Muscle layer of colon (tissue), 2 donors: ENCODE data around the gene FMN1.

Experiments
- H3K27ac ChIP-seq: one replicate; pipeline ENCODE4 v1.7.0; 2013; ENCODE audit warnings: low read depth, mild to moderate bottlenecking, low read length, moderate library complexity
- H3K27me3 ChIP-seq, 2 donors: one replicate each; pipeline ENCODE4 v1.7.0; 2013; ENCODE audit warnings: low read length in 2 of 2, mild to moderate bottlenecking in 2 of 2; ENCODE audit not compliant: insufficient read depth in 2 of 2, control insufficient read depth in 1 of 2
- H3K36me3 ChIP-seq: one replicate; pipeline ENCODE4 v1.7.0; 2013; ENCODE audit warnings: mild to moderate bottlenecking, low read length; ENCODE audit not compliant: insufficient read depth
- H3K4me1 ChIP-seq: one replicate; pipeline ENCODE4 v1.7.0; 2013; ENCODE audit warnings: mild to moderate bottlenecking, low read length; ENCODE audit not compliant: insufficient read depth
- H3K4me3 ChIP-seq, 2 donors: one replicate each; pipeline ENCODE4 v1.7.0; 2013; ENCODE audit warnings: low read length in 2 of 2, low read depth in 1 of 2, mild to moderate bottlenecking in 1 of 2, moderate library complexity in 1 of 2
- H3K9ac ChIP-seq: one replicate; pipeline ENCODE4 v1.7.0; 2013; ENCODE audit warnings: low read length
- H3K9me3 ChIP-seq: one replicate; pipeline ENCODE4 v1.7.0; 2013; ENCODE audit warnings: mild to moderate bottlenecking, low read length
- donor health status: abdominal sarcoma.
- donor health status: Adenocarcinoma of cecum.

The FMN1 gene

DNA sequence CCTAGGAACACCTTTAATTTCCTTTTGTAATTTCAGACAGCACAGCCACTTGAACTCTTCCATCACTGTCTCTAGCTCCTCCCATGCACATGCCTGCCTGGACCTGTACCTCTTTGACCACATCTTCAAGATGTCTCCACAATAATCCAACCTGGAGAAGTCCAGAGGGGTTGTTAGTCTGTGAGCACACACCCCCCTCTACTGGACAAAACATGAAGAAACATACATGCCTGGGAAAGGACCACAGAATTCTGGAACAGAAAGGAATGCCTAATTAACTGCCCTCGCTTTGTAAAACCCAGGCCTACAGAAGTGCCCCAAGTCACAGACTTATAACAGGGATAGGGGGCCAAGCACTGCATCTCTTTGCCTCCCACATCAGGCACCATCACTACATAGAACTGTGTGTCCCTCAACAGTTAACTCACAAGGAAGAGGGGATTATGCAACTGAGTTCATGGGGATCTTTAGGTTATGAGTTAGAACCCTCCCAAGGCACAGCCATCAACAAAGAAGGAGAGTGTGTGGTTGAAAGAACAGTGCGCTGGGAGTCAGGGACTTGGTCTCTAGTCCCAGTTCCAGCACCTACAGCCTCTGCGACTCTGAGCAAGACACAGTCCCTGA is 61.7 kb downstream of the FMN1 start:
- H3K4me1 ChIP-seq: peaks cover 8% of the 10 kb centered on the region
- no peaks in the 10 kb centered on the region for H3K36me3 ChIP-seq
- H3K9me3 ChIP-seq: no peaks in the 10 kb centered on the region
- no peak overlapping the region for H3K9ac ChIP-seq
- no peak overlapping the region for H3K27ac ChIP-seq
- H3K27me3 ChIP-seq: no peaks in the 10 kb centered on the region
- H3K4me3 ChIP-seq: no peak overlapping the region

- no peaks in the 10 kb centered on the region for H3K9me3 ChIP-seq
- no peaks in the 10 kb centered on the region for H3K27me3 ChIP-seq
- peaks cover 8% of the 10 kb centered on the region for H3K4me1 ChIP-seq
- H3K36me3 ChIP-seq: no peaks in the 10 kb centered on the region
- no peak overlapping the region for H3K4me3 ChIP-seq
- no peak overlapping the region for H3K9ac ChIP-seq
- H3K27ac ChIP-seq: no peak overlapping the region
Observed at GRCh38 chr15:33132233-33132580, 62.3 kb downstream of the FMN1 start.

GRCh38 chr15:33131552-33132232 is 62.8 kb downstream of the FMN1 start:
- Histone ChIP-seq H3K4me1 (peaks cover 8% of the 10 kb centered on the region), H3K4me3 (no peak overlapping the region), H3K36me3 (no peaks in the 10 kb centered on the region), H3K27me3 (no peaks in the 10 kb centered on the region), H3K27ac (no peak overlapping the region), H3K9me3 (no peaks in the 10 kb centered on the region), H3K9ac (no peak overlapping the region)

DNA sequence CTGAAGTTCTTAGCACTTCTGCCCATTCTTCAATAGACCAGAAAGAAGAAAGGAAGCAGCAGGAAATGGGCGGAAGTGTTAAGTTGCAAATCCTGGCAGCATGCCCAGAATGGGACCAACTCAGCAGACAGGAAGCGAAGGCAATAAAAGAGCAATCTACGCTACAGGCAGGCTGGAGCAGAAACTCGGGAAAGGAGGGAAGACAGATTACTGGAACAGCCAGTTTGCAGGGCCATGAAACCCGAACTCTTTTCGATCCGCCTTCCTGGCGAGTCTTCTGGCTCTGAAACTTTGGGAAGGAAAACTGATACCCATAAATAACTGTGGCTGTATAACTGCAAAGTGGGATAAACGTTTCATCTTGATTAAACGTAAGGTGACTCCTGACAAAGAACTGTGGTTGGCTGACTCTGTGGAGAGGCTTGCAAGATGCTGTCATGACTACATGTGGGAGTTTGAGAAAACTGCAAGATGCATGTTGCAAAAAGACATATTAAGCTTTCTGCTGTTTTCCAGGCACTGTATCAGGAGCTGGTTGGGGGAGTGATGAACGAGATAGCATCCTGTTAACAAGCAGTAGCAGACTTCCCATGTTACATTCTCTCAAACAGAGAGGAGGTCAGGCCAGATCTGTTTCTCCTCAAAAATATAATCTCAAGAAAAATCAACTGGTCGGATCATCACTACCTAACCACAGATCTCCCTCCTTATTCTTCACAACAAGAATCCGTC is 67.8 kb downstream of the FMN1 start:
- H3K27ac ChIP-seq: no peak overlapping the region
- H3K27me3 ChIP-seq: no peaks in the 10 kb centered on the region
- H3K9ac ChIP-seq: no peak overlapping the region
- no peaks in the 10 kb centered on the region for H3K9me3 ChIP-seq
- H3K4me1 ChIP-seq: no peaks in the 10 kb centered on the region
- peak overlapping the region in 1 of 2 donors; percentile 7 for H3K4me3 ChIP-seq
- H3K36me3 ChIP-seq: no peaks in the 10 kb centered on the region

DNA sequence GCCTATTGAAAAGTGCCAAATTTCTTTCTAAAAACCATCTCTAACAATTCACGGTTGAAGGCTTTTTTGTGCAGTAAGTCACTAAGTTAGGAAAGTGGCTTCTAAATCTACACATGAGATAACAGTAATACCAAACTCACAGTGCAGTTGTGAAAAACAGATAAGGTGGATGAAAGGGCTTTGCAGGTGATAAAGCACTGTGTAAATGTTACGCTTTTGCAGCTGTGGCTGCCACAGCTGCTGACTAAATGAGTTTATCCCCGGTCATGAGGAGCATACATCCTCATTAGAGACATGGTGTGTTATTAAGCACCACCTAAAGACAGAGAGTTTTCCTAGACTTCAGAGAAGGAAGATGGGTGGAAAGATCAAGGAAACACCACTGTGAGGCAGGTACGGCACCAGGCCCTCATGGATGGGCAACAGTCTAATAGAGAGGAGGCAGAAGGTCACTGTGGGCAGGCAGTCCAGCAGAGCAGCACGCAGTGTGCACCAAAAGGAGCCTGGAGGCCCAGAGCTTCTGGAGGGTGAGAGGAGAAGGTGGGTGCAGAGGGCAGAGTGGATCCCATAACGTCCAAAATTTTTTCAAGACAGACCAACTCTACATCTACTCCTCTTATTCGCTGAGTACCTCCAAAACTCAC is 68.5 kb downstream of the FMN1 start:
- H3K27ac ChIP-seq: no peak overlapping the region
- no peaks in the 10 kb centered on the region for H3K36me3 ChIP-seq
- H3K27me3 ChIP-seq: no peaks in the 10 kb centered on the region
- no peaks in the 10 kb centered on the region for H3K9me3 ChIP-seq
- H3K9ac ChIP-seq: no peak overlapping the region
- no peaks in the 10 kb centered on the region for H3K4me1 ChIP-seq
- no peak overlapping the region for H3K4me3 ChIP-seq

- H3K4me3 ChIP-seq: no peak overlapping the region
- no peak overlapping the region for H3K27ac ChIP-seq
- no peaks in the 10 kb centered on the region for H3K4me1 ChIP-seq
- no peaks in the 10 kb centered on the region for H3K36me3 ChIP-seq
- H3K9ac ChIP-seq: no peak overlapping the region
- H3K27me3 ChIP-seq: no peaks in the 10 kb centered on the region
- H3K9me3 ChIP-seq: no peaks in the 10 kb centered on the region
Observed at GRCh38 chr15:33124811-33125210, 69.7 kb downstream of the FMN1 start.

- Histone ChIP-seq H3K27ac (no peak overlapping the region), H3K4me1 (no peaks in the 10 kb centered on the region), H3K9ac (no peak overlapping the region), H3K36me3 (no peaks in the 10 kb centered on the region), H3K27me3 (no peaks in the 10 kb centered on the region), H3K4me3 (no peak overlapping the region), H3K9me3 (no peaks in the 10 kb centered on the region)
Observed at GRCh38 chr15:33124279-33124678, 70.2 kb downstream of the FMN1 start.

- no peaks in the 10 kb centered on the region for H3K36me3 ChIP-seq
- H3K4me3 ChIP-seq: no peak overlapping the region
- no peaks in the 10 kb centered on the region for H3K4me1 ChIP-seq
- no peak overlapping the region for H3K9ac ChIP-seq
- no peaks in the 10 kb centered on the region for H3K27me3 ChIP-seq
- H3K27ac ChIP-seq: no peak overlapping the region
- H3K9me3 ChIP-seq: no peaks in the 10 kb centered on the region
Observed at GRCh38 chr15:33119865-33120264, 74.6 kb downstream of the FMN1 start.

- H3K27ac ChIP-seq: no peak overlapping the region
- no peaks in the 10 kb centered on the region for H3K9me3 ChIP-seq
- no peaks in the 10 kb centered on the region for H3K27me3 ChIP-seq
- H3K4me1 ChIP-seq: no peaks in the 10 kb centered on the region
- no peak overlapping the region for H3K9ac ChIP-seq
- no peaks in the 10 kb centered on the region for H3K36me3 ChIP-seq
- no peak overlapping the region for H3K4me3 ChIP-seq
Observed at GRCh38 chr15:33119273-33119672, 75.2 kb downstream of the FMN1 start.

GRCh38 chr15:33116198-33116597 is 78.3 kb downstream of the FMN1 start:
- Histone ChIP-seq H3K9ac (no peak overlapping the region), H3K36me3 (no peaks in the 10 kb centered on the region), H3K4me3 (no peak overlapping the region), H3K4me1 (no peaks in the 10 kb centered on the region), H3K27ac (no peak overlapping the region), H3K27me3 (no peaks in the 10 kb centered on the region), H3K9me3 (no peaks in the 10 kb centered on the region)

DNA sequence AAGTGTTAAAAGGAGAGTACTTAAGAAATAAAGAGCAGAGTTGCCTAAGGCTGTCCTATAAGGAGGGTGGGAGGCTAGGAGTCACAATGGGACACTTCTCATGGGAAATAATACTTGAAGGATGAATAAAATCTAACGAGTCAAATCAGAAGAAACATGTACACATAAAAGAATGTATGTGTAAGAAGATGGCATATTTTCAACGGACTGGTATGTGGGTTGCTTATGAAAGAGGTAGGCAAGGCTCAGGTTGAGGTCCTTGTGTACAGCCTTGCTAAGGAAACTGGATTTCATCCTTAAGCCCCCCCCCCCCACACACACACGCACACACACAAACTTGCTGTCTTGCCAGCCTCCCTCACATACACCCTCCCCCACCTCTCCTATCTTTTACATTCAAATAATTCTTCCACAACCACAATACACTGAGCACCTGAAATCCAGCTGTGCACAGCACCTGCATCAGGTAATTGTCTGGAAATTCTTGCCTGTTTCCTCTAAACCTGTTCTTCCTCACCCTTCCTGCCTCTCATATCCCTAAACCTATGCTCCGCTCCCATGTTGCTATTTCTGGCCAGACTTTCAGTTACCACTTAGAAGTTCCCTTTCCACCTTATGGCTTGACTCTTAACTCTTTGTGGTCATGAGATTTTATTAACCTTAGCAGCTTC is 79.2 kb downstream of the FMN1 start:
- no peak overlapping the region for H3K9ac ChIP-seq
- no peaks in the 10 kb centered on the region for H3K9me3 ChIP-seq
- H3K4me1 ChIP-seq: no peaks in the 10 kb centered on the region
- no peaks in the 10 kb centered on the region for H3K36me3 ChIP-seq
- no peaks in the 10 kb centered on the region for H3K27me3 ChIP-seq
- H3K4me3 ChIP-seq: no peak overlapping the region
- H3K27ac ChIP-seq: no peak overlapping the region
